Osteoblast (primary cell): Measurements from ENCODE around the gene TBC1D10A. TPM values are rescaled to one million over a fixed set of nuclear protein-coding genes. Genes with fewer than 3 reads are reported as not detected.

Source experiments
- DNase-seq: peaks from one replicate; pipeline ENCODE4 v3.0.0; 2011; ENCODE audit warnings: low spot score, mixed read lengths; ENCODE audit not compliant: insufficient read length; ENCODE audit errors: missing footprints
- H2AFZ ChIP-seq: 2 replicates; pipeline ENCODE4 v1.6.0; 2011; ENCODE audit warnings: mild to moderate bottlenecking, low read length
- H3K27ac ChIP-seq: 2 replicates; pipeline ENCODE4 v1.5.1; 2011; ENCODE audit warnings: mild to moderate bottlenecking, low read depth, low read length, moderate library complexity
- H3K27me3 ChIP-seq: 2 replicates; pipeline ENCODE4 v1.6.0; 2012; ENCODE audit warnings: mild to moderate bottlenecking, control low read depth, inconsistent platforms, low read length, moderate library complexity; ENCODE audit not compliant: insufficient read depth
- H3K36me3 ChIP-seq: 2 replicates; pipeline ENCODE4 v1.5.1; 2011; ENCODE audit warnings: mild to moderate bottlenecking, low read length, control low read depth, moderate library complexity; ENCODE audit not compliant: insufficient read depth
- H3K4me1 ChIP-seq: 2 replicates; pipeline ENCODE4 v1.5.1; 2011; ENCODE audit warnings: mild to moderate bottlenecking, low read length, control low read depth, moderate library complexity; ENCODE audit not compliant: insufficient read depth
- H3K4me2 ChIP-seq: 2 replicates; pipeline ENCODE4 v1.6.0; 2011; ENCODE audit warnings: mild to moderate bottlenecking, low read length; ENCODE audit not compliant: insufficient read depth
- H3K4me3 ChIP-seq: fragments of 200-600 bp; sonication (generic); 3 replicates; pipeline ENCODE4 v1.5.1; 2012; ENCODE audit warnings: mild to moderate bottlenecking, low read length, inconsistent platforms; ENCODE audit not compliant: insufficient read depth
- H3K79me2 ChIP-seq: 2 replicates; pipeline ENCODE4 v1.6.0; 2012; ENCODE audit warnings: mild to moderate bottlenecking, low read length, control low read depth, inconsistent platforms; ENCODE audit not compliant: insufficient read depth
- H3K9me3 ChIP-seq: 2 replicates; pipeline ENCODE4 v1.5.1; 2011; ENCODE audit warnings: low read depth, low read length, control low read depth
- H4K20me1 ChIP-seq: 2 replicates; pipeline ENCODE4 v1.6.0; 2012; ENCODE audit warnings: mild to moderate bottlenecking, low read length, control low read depth; ENCODE audit not compliant: insufficient read depth
- CTCF ChIP-seq: IDR thresholded peaks from 2 replicates; pipeline ENCODE4 v1.5.1; 2011; ENCODE audit warnings: mild to moderate bottlenecking, low read depth, low read length, moderate library complexity; ENCODE audit errors: extremely low read depth
- total RNA-seq: library from RNA; depleted of rRNA; stranded (reverse); fragments of >200 nt; gene quantifications from 2 replicates; pipeline ENCODE4 v1.2.3, GENCODE V29; 2012

TBC1D10A gene
- total RNA-seq, 1 donor = 32.9 TPM

GRCh38 chr22:30276039-30276438 lies 50.7 kb downstream of the TBC1D10A start:
- Histone ChIP-seq H3K27me3 (no peaks in the 10 kb centered on the region), H2AFZ (no peak overlapping the region), H4K20me1 (no peaks in the 10 kb centered on the region), H3K4me3 (no peak overlapping the region), H3K9me3 (no peaks in the 10 kb centered on the region), H3K4me2 (no peak overlapping the region), H3K79me2 (no peaks in the 10 kb centered on the region), H3K27ac (no peak overlapping the region), H3K4me1 (peaks cover 42% of the 10 kb centered on the region), H3K36me3 (no peaks in the 10 kb centered on the region)
- TF ChIP-seq CTCF = no peak
- DNase-seq = peak; percentile 3

- TF ChIP-seq CTCF = no peak
- no peaks in the 10 kb centered on the region for H3K9me3 ChIP-seq
- H3K4me3 ChIP-seq = no peak overlapping the region
- no peaks in the 10 kb centered on the region for H4K20me1 ChIP-seq
- H3K4me1 ChIP-seq = peaks cover 44% of the 10 kb centered on the region
- DNase-seq = peak; percentile 1
- H3K27me3 ChIP-seq = no peaks in the 10 kb centered on the region
- no peak overlapping the region for H3K4me2 ChIP-seq
- H3K27ac ChIP-seq = no peak overlapping the region
- no peaks in the 10 kb centered on the region for H3K79me2 ChIP-seq
- no peaks in the 10 kb centered on the region for H3K36me3 ChIP-seq
- no peak overlapping the region for H2AFZ ChIP-seq
These were observed 51.1 kb downstream of the TBC1D10A start for GRCh38 chr22:30275625-30276024.

- Histone ChIP-seq H3K9me3 (no peaks in the 10 kb centered on the region), H3K36me3 (no peaks in the 10 kb centered on the region), H3K4me1 (peaks cover 34% of the 10 kb centered on the region), H4K20me1 (no peaks in the 10 kb centered on the region), H2AFZ (no peak overlapping the region), H3K27me3 (no peaks in the 10 kb centered on the region), H3K4me3 (no peak overlapping the region), H3K79me2 (no peaks in the 10 kb centered on the region), H3K27ac (peak overlapping the region; percentile 69), H3K4me2 (no peak overlapping the region)
- no peak for TF ChIP-seq CTCF
- DNase-seq = no peak
These were observed 52.3 kb downstream of the TBC1D10A start for GRCh38 chr22:30274437-30274812.

- Histone ChIP-seq H3K27ac (peak overlapping the region; percentile 69), H3K4me2 (no peak overlapping the region), H2AFZ (no peak overlapping the region), H3K79me2 (no peaks in the 10 kb centered on the region), H3K9me3 (no peaks in the 10 kb centered on the region), H3K36me3 (no peaks in the 10 kb centered on the region), H4K20me1 (no peaks in the 10 kb centered on the region), H3K27me3 (no peaks in the 10 kb centered on the region), H3K4me1 (peaks cover 28% of the 10 kb centered on the region), H3K4me3 (no peak overlapping the region)
- peak; percentile 11 for DNase-seq
- no peak for TF ChIP-seq CTCF
These were observed 52.9 kb downstream of the TBC1D10A start for GRCh38 chr22:30273711-30274436.
